Ramos (cell line): ENCODE results near the gene HDAC9.
"Not testable (repeated sequence)": the region's sequence is repeated elsewhere in the genome, so short reads cannot be mapped to it uniquely, and the experiment has no call there.

Experiments
- in situ Hi-C: fragments of 300-500 bp; cut with MboI; formaldehyde crosslinking; loops from one replicate; pipeline ENCODE4 v1.14.3; 2022; ENCODE audit warnings: low sequenced_read_pairs; ENCODE audit not compliant: unreplicated experiment

Gene HDAC9

DNA sequence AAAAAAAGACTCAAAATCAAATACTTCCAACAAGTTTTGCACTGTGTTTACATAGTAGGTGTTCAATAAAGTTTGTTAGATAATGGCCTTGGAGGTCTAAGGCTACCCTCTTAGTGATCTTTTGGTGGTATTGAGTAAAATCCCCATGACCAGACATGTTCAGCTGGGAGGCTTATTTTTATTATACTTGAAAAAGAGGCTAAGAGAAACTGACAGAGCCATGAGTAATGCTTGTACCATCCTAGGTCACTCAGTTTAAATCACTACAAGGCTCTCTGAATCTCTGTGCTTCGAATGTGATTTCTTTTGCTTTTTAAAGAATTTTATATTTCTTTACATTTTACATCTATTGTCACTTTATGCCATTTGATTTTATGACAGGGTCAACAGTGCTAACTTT, 531.3 kb downstream of the HDAC9 start:
- in situ Hi-C loops, result no loop called here

DNA sequence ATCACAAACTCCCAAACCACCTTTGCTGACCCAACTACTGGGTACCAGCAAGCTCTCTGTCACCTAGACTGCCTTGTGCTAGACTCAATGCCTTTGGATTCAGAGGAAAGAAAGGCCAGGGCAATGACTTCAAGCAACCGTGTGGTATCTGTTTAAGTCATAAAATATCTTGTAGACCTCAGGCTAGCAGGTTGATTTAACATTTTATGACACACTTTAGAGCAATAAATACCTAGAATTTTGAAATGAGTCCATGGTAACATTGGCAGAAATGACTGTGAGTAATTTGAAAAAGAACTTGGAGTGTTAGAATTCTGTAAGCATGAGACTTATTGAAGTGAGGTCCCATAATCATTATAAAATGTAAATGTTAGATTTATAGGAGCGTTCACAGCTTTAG, 534.7 kb downstream of the HDAC9 start:
- in situ Hi-C loops, result no loop called here

DNA sequence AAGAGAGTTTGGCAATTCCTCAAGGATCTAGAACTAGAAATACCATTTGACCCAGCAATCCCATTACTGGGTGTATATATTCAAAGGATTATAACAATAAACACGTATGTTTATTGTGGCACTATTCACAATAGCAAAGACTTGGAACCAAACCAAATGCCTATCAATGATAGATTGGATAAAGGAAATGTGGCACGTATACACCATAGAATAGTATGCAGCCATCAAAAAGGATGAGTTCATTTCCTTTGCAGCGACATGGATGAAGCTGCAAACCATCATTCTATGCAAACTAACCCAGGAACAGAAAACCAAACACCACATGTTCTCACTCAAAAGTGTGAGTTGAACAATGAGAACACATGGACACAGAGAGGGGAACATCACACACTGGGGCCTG, 537.4 kb downstream of the HDAC9 start:
- in situ Hi-C loops, result not testable (repeated sequence)

DNA sequence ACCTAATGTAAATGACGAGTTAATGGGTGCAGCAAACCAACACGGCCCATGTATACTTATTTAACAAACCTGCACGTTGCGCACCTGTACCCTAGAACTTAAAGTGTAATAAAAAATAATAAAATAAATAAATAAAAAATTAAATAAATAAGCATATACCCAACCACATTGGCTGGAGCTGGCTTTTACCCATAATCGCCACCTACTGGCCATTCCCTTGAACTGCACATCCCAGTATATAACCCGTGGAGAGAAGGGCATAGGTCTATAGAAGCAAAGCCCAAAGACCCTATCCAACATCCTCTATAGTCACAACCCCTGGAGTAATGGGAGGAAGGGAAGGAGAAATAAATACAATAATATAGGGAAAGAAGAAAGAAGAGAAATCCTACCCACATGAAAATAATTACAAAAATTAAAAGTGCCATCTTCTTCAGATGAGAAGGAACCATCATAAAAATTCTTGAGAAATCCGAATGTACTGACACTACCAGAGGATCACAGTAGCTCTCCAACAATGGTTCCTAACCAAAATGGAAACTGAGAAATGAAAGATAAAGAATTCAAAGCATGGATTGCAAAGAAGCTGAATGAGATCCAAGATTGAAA, 556.3 kb downstream of the HDAC9 start:
- in situ Hi-C loops, result no loop called here
